ENCODE data around the gene COL6A1.
"Not testable (repeated sequence)": the region's sequence is repeated elsewhere in the genome, so short reads cannot be mapped to it uniquely, and the experiment has no call there.

The COL6A1 gene

GRCh38 chr21:46001821-46002681, 20.5 kb downstream of the COL6A1 start:
- no peaks in the 10 kb centered on the region for H3K36me3 ChIP-seq (ENCODE audit: control insufficient read depth, insufficient read depth, low read length)
- no peak for DNase-seq
- no peaks in the 10 kb centered on the region for H3K27me3 ChIP-seq (replicated peaks; ENCODE audit: control insufficient read depth, insufficient read depth, low read length, poor library complexity, severe bottlenecking)
- no peak overlapping the region for H3K4me3 ChIP-seq (ENCODE audit: insufficient read depth, low read depth, low read length, poor library complexity, severe bottlenecking)
- no peaks in the 10 kb centered on the region for H3K4me1 ChIP-seq (ENCODE audit: control insufficient read depth, insufficient read depth, low read length, poor library complexity, severe bottlenecking)
- H3K9me3 ChIP-seq (ENCODE audit: control insufficient read depth, low read length), result no peaks in the 10 kb centered on the region
- no peak overlapping the region for H3K27ac ChIP-seq (ENCODE audit: insufficient read depth, low read length, poor library complexity, severe bottlenecking)

- Histone ChIP-seq H3K4me3 (ENCODE audit: insufficient read depth, low read depth, low read length, poor library complexity, severe bottlenecking) (no peak overlapping the region), H3K36me3 (ENCODE audit: control insufficient read depth, insufficient read depth, low read length) (no peaks in the 10 kb centered on the region), H3K4me1 (ENCODE audit: control insufficient read depth, insufficient read depth, low read length, poor library complexity, severe bottlenecking) (no peaks in the 10 kb centered on the region), H3K9me3 (ENCODE audit: control insufficient read depth, low read length) (no peaks in the 10 kb centered on the region), H3K27me3 (replicated peaks; ENCODE audit: control insufficient read depth, insufficient read depth, low read length, poor library complexity, severe bottlenecking) (no peaks in the 10 kb centered on the region), H3K27ac (ENCODE audit: insufficient read depth, low read length, poor library complexity, severe bottlenecking) (no peak overlapping the region)
- no peak for DNase-seq
These were observed 21.4 kb downstream of the COL6A1 start for GRCh38 chr21:46002841-46003574.

- Histone ChIP-seq H3K27me3 (replicated peaks; ENCODE audit: control insufficient read depth, insufficient read depth, low read length, poor library complexity, severe bottlenecking) (no peaks in the 10 kb centered on the region), H3K9me3 (ENCODE audit: control insufficient read depth, low read length) (no peaks in the 10 kb centered on the region), H3K27ac (ENCODE audit: insufficient read depth, low read length, poor library complexity, severe bottlenecking) (no peak overlapping the region), H3K4me1 (ENCODE audit: control insufficient read depth, insufficient read depth, low read length, poor library complexity, severe bottlenecking) (no peaks in the 10 kb centered on the region), H3K4me3 (ENCODE audit: insufficient read depth, low read depth, low read length, poor library complexity, severe bottlenecking) (no peak overlapping the region), H3K36me3 (ENCODE audit: control insufficient read depth, insufficient read depth, low read length) (no peaks in the 10 kb centered on the region)
- no peak for DNase-seq
These were observed 22.0 kb downstream of the COL6A1 start for GRCh38 chr21:46003575-46004007.

- no peaks in the 10 kb centered on the region for H3K27me3 ChIP-seq (replicated peaks; ENCODE audit: control insufficient read depth, insufficient read depth, low read length, poor library complexity, severe bottlenecking)
- no peaks in the 10 kb centered on the region for H3K36me3 ChIP-seq (ENCODE audit: control insufficient read depth, insufficient read depth, low read length)
- DNase-seq, result no peak
- H3K4me1 ChIP-seq (ENCODE audit: control insufficient read depth, insufficient read depth, low read length, poor library complexity, severe bottlenecking), result no peaks in the 10 kb centered on the region
- no peaks in the 10 kb centered on the region for H3K9me3 ChIP-seq (ENCODE audit: control insufficient read depth, low read length)
- no peak overlapping the region for H3K27ac ChIP-seq (ENCODE audit: insufficient read depth, low read length, poor library complexity, severe bottlenecking)
- no peak overlapping the region for H3K4me3 ChIP-seq (ENCODE audit: insufficient read depth, low read depth, low read length, poor library complexity, severe bottlenecking)
These were observed 22.7 kb downstream of the COL6A1 start for GRCh38 chr21:46004168-46004861.

- no peak overlapping the region for H3K27ac ChIP-seq (ENCODE audit: insufficient read depth, low read length, poor library complexity, severe bottlenecking)
- no peak for DNase-seq
- H3K4me1 ChIP-seq (ENCODE audit: control insufficient read depth, insufficient read depth, low read length, poor library complexity, severe bottlenecking), result no peaks in the 10 kb centered on the region
- no peaks in the 10 kb centered on the region for H3K9me3 ChIP-seq (ENCODE audit: control insufficient read depth, low read length)
- H3K4me3 ChIP-seq (ENCODE audit: insufficient read depth, low read depth, low read length, poor library complexity, severe bottlenecking), result no peak overlapping the region
- no peaks in the 10 kb centered on the region for H3K36me3 ChIP-seq (ENCODE audit: control insufficient read depth, insufficient read depth, low read length)
- H3K27me3 ChIP-seq (replicated peaks; ENCODE audit: control insufficient read depth, insufficient read depth, low read length, poor library complexity, severe bottlenecking), result no peaks in the 10 kb centered on the region
These were observed 23.5 kb downstream of the COL6A1 start for GRCh38 chr21:46005081-46005480.

- H3K27ac ChIP-seq (ENCODE audit: insufficient read depth, low read length, poor library complexity, severe bottlenecking), result no peak overlapping the region
- no peaks in the 10 kb centered on the region for H3K9me3 ChIP-seq (ENCODE audit: control insufficient read depth, low read length)
- no peaks in the 10 kb centered on the region for H3K4me1 ChIP-seq (ENCODE audit: control insufficient read depth, insufficient read depth, low read length, poor library complexity, severe bottlenecking)
- no peak for DNase-seq
- H3K27me3 ChIP-seq (replicated peaks; ENCODE audit: control insufficient read depth, insufficient read depth, low read length, poor library complexity, severe bottlenecking), result no peaks in the 10 kb centered on the region
- H3K4me3 ChIP-seq (ENCODE audit: insufficient read depth, low read depth, low read length, poor library complexity, severe bottlenecking), result no peak overlapping the region
- H3K36me3 ChIP-seq (ENCODE audit: control insufficient read depth, insufficient read depth, low read length), result no peaks in the 10 kb centered on the region
These were observed 23.9 kb downstream of the COL6A1 start for GRCh38 chr21:46005481-46005881.

GRCh38 chr21:46005894-46006546, 24.4 kb downstream of the COL6A1 start:
- not testable (repeated sequence) for DNase-seq; H3K27me3 ChIP-seq (replicated peaks; ENCODE audit: control insufficient read depth, insufficient read depth, low read length, poor library complexity, severe bottlenecking); H3K36me3 ChIP-seq (ENCODE audit: control insufficient read depth, insufficient read depth, low read length); H3K4me3 ChIP-seq (ENCODE audit: insufficient read depth, low read depth, low read length, poor library complexity, severe bottlenecking); H3K9me3 ChIP-seq (ENCODE audit: control insufficient read depth, low read length); H3K4me1 ChIP-seq (ENCODE audit: control insufficient read depth, insufficient read depth, low read length, poor library complexity, severe bottlenecking); H3K27ac ChIP-seq (ENCODE audit: insufficient read depth, low read length, poor library complexity, severe bottlenecking)

GRCh38 chr21:46006547-46007491, 25.2 kb downstream of the COL6A1 start:
- DNase-seq, result no peak
- H3K9me3 ChIP-seq (ENCODE audit: control insufficient read depth, low read length), result no peaks in the 10 kb centered on the region
- H3K27ac ChIP-seq (ENCODE audit: insufficient read depth, low read length, poor library complexity, severe bottlenecking), result no peak overlapping the region
- no peaks in the 10 kb centered on the region for H3K27me3 ChIP-seq (replicated peaks; ENCODE audit: control insufficient read depth, insufficient read depth, low read length, poor library complexity, severe bottlenecking)
- no peak overlapping the region for H3K4me3 ChIP-seq (ENCODE audit: insufficient read depth, low read depth, low read length, poor library complexity, severe bottlenecking)
- H3K4me1 ChIP-seq (ENCODE audit: control insufficient read depth, insufficient read depth, low read length, poor library complexity, severe bottlenecking), result no peaks in the 10 kb centered on the region
- no peaks in the 10 kb centered on the region for H3K36me3 ChIP-seq (ENCODE audit: control insufficient read depth, insufficient read depth, low read length)

GRCh38 chr21:46007492-46007868, 25.9 kb downstream of the COL6A1 start:
- Histone ChIP-seq H3K27me3 (replicated peaks; ENCODE audit: control insufficient read depth, insufficient read depth, low read length, poor library complexity, severe bottlenecking) (no peaks in the 10 kb centered on the region), H3K9me3 (ENCODE audit: control insufficient read depth, low read length) (no peaks in the 10 kb centered on the region), H3K4me3 (ENCODE audit: insufficient read depth, low read depth, low read length, poor library complexity, severe bottlenecking) (no peak overlapping the region), H3K36me3 (ENCODE audit: control insufficient read depth, insufficient read depth, low read length) (no peaks in the 10 kb centered on the region), H3K27ac (ENCODE audit: insufficient read depth, low read length, poor library complexity, severe bottlenecking) (no peak overlapping the region), H3K4me1 (ENCODE audit: control insufficient read depth, insufficient read depth, low read length, poor library complexity, severe bottlenecking) (no peaks in the 10 kb centered on the region)
- no peak for DNase-seq
